DOHH2 (cell line): ENCODE measurements around the gene CLDN18.

Experiments
- H3F3A ChIP-seq: fragments of 200-600 bp; sonication (generic), shearing (Covaris generic); 2 replicates; pipeline ENCODE4 v1.6.0; 2016; ENCODE audit warnings: antibody characterized with exemption, mild to moderate bottlenecking; ENCODE audit not compliant: control insufficient read depth, insufficient read depth
- H3K27ac ChIP-seq: fragments of 200-600 bp; sonication (generic); 2 replicates; pipeline ENCODE4 v1.5.1; 2014; ENCODE audit warnings: low read depth, mild to moderate bottlenecking, low read length, moderate library complexity
- H3K27me3 ChIP-seq: fragments of 200-600 bp; sonication (generic); 2 replicates; pipeline ENCODE4 v1.6.1; 2014; ENCODE audit warnings: mild to moderate bottlenecking, low read length, mixed read lengths; ENCODE audit not compliant: control insufficient read depth
- H3K36me3 ChIP-seq: fragments of 200-600 bp; sonication (generic); 2 replicates; pipeline ENCODE4 v1.6.1; 2014; ENCODE audit warnings: mild to moderate bottlenecking, low read length, moderate library complexity, mixed read lengths; ENCODE audit not compliant: control insufficient read depth
- H3K4me1 ChIP-seq: fragments of 200-600 bp; sonication (generic); 2 replicates; pipeline ENCODE4 v1.6.1; 2014; ENCODE audit warnings: mild to moderate bottlenecking, low read length, mixed read lengths; ENCODE audit not compliant: control insufficient read depth
- H3K4me2 ChIP-seq: fragments of 200-600 bp; sonication (generic); 2 replicates; pipeline ENCODE4 v1.6.0; 2014; ENCODE audit warnings: mild to moderate bottlenecking, low read length, moderate library complexity
- H3K4me3 ChIP-seq: fragments of 200-600 bp; sonication (generic); 2 replicates; pipeline ENCODE4 v1.5.1; 2014; ENCODE audit warnings: mild to moderate bottlenecking, low read length, mixed read lengths
- H3K79me2 ChIP-seq: fragments of 200-600 bp; sonication (generic); 2 replicates; pipeline ENCODE4 v1.6.1; 2014; ENCODE audit warnings: mild to moderate bottlenecking, low read length, mixed read lengths; ENCODE audit not compliant: control insufficient read depth
- H3K9me2 ChIP-seq: fragments of 200-600 bp; sonication (generic); replicated peaks from 2 replicates; pipeline ENCODE4 v1.6.1; 2014; ENCODE audit warnings: mild to moderate bottlenecking, low read length, mixed read lengths; ENCODE audit not compliant: control insufficient read depth
- H3K9me3 ChIP-seq: fragments of 200-600 bp; sonication (generic); 2 replicates; pipeline ENCODE4 v1.6.1; 2014; ENCODE audit warnings: antibody characterized with exemption, low read length, mixed read lengths; ENCODE audit not compliant: control insufficient read depth, insufficient read depth
- H4K20me1 ChIP-seq: fragments of 200-600 bp; sonication (generic); 2 replicates; pipeline ENCODE4 v1.6.0; 2014; ENCODE audit warnings: low read depth, mild to moderate bottlenecking, antibody characterized with exemption, low read length, moderate library complexity; ENCODE audit not compliant: control insufficient read depth, insufficient read depth
- CTCF ChIP-seq: fragments of 200-600 bp; sonication (generic); IDR thresholded peaks from one replicate; pipeline ENCODE4 v1.5.1; 2014; ENCODE audit warnings: antibody characterized with exemption, mild to moderate bottlenecking, low read depth, low read length; ENCODE audit not compliant: poor library complexity, severe bottlenecking
- EZH2phosphoT487 ChIP-seq: fragments of 200-600 bp; sonication (generic); IDR thresholded peaks from 2 replicates; pipeline ENCODE4 v1.6.1; 2017; ENCODE audit warnings: borderline replicate concordance, mild to moderate bottlenecking, antibody characterized with exemption, low read length, moderate library complexity, mixed read lengths

The CLDN18 gene

GRCh38 chr3:138072796-138073195 lies 62.8 kb downstream of the CLDN18 start:
- H3K4me2 ChIP-seq: no peak overlapping the region
- H3K4me3 ChIP-seq: no peak overlapping the region
- TF ChIP-seq CTCF (no peak), EZH2phosphoT487 (no peak)
- no peak overlapping the region for H3K27ac ChIP-seq
- no peaks in the 10 kb centered on the region for H3F3A ChIP-seq
- H3K27me3 ChIP-seq: peaks cover 4% of the 10 kb centered on the region; the same call in 1 of the 2 replicates
- H3K9me2 ChIP-seq: no peaks in the 10 kb centered on the region
- no peaks in the 10 kb centered on the region for H3K36me3 ChIP-seq
- no peaks in the 10 kb centered on the region for H3K4me1 ChIP-seq
- no peaks in the 10 kb centered on the region for H3K9me3 ChIP-seq
- H4K20me1 ChIP-seq: no peaks in the 10 kb centered on the region
- H3K79me2 ChIP-seq: no peaks in the 10 kb centered on the region

GRCh38 chr3:138078096-138078495 lies 68.1 kb downstream of the CLDN18 start:
- Histone ChIP-seq H3K4me1 (no peaks in the 10 kb centered on the region), H3K9me2 (no peaks in the 10 kb centered on the region), H3K4me2 (no peak overlapping the region), H3K27me3 (peaks cover 14% of the 10 kb centered on the region), H3K9me3 (no peaks in the 10 kb centered on the region), H3K4me3 (no peak overlapping the region), H3F3A (no peaks in the 10 kb centered on the region), H4K20me1 (no peaks in the 10 kb centered on the region), H3K79me2 (no peaks in the 10 kb centered on the region), H3K36me3 (no peaks in the 10 kb centered on the region), H3K27ac (no peak overlapping the region)
- TF ChIP-seq CTCF: no peak
- no peak for TF ChIP-seq EZH2phosphoT487

- Histone ChIP-seq H3K79me2 (no peaks in the 10 kb centered on the region), H3K4me2 (no peak overlapping the region), H3K9me3 (no peaks in the 10 kb centered on the region), H3K36me3 (no peaks in the 10 kb centered on the region), H3K27ac (no peak overlapping the region), H4K20me1 (no peaks in the 10 kb centered on the region), H3K27me3 (peaks cover 14% of the 10 kb centered on the region), H3K4me3 (no peak overlapping the region), H3K4me1 (no peaks in the 10 kb centered on the region), H3F3A (no peaks in the 10 kb centered on the region), H3K9me2 (no peaks in the 10 kb centered on the region)
- TF ChIP-seq EZH2phosphoT487 (no peak), CTCF (no peak)
Observed at GRCh38 chr3:138078901-138079344, 69.0 kb downstream of the CLDN18 start.

GRCh38 chr3:138079901-138080300 lies 69.9 kb downstream of the CLDN18 start:
- peaks cover 14% of the 10 kb centered on the region for H3K27me3 ChIP-seq
- H3K9me2 ChIP-seq: no peaks in the 10 kb centered on the region
- no peaks in the 10 kb centered on the region for H3K36me3 ChIP-seq
- H3K27ac ChIP-seq: no peak overlapping the region
- no peaks in the 10 kb centered on the region for H3K9me3 ChIP-seq
- no peaks in the 10 kb centered on the region for H3K79me2 ChIP-seq
- no peak overlapping the region for H3K4me3 ChIP-seq
- H4K20me1 ChIP-seq: no peaks in the 10 kb centered on the region
- no peak for TF ChIP-seq EZH2phosphoT487
- TF ChIP-seq CTCF: no peak
- no peak overlapping the region for H3K4me2 ChIP-seq
- no peaks in the 10 kb centered on the region for H3F3A ChIP-seq
- H3K4me1 ChIP-seq: no peaks in the 10 kb centered on the region
